ENCODE measurements around the gene NCOA1.

NCOA1 gene

DNA sequence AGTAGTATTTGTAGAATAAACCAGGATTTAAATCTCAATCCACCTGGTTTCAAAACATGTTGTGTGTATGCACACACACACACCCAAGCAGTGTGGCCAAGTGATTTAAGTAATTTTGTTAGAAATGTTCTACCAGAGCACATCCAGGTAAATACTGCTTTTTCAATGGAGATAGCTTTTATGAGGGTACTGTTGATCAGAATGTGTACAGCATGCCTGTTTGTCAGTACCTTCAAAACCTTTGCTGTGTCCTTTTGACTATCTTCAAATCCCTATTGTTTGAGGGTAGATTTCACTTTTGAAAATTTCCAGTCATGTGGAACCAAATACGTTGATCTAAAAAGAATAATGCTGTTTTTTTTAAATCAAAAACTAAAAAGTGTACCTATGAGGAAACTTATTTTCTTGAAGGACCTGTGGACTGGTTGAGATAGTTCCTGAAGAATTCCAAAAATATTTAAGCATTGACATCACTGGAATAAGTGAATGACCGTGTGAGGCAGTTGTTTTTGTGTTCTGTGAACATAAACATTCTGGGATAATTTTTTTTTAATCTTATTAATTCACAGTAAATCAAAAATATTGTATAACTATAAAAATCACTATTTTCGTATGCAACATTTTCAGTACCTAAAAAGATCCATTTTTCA lies 231.2 kb downstream of the NCOA1 start:
- ATAC-seq: no peak
- TF ChIP-seq, protein P1, sequence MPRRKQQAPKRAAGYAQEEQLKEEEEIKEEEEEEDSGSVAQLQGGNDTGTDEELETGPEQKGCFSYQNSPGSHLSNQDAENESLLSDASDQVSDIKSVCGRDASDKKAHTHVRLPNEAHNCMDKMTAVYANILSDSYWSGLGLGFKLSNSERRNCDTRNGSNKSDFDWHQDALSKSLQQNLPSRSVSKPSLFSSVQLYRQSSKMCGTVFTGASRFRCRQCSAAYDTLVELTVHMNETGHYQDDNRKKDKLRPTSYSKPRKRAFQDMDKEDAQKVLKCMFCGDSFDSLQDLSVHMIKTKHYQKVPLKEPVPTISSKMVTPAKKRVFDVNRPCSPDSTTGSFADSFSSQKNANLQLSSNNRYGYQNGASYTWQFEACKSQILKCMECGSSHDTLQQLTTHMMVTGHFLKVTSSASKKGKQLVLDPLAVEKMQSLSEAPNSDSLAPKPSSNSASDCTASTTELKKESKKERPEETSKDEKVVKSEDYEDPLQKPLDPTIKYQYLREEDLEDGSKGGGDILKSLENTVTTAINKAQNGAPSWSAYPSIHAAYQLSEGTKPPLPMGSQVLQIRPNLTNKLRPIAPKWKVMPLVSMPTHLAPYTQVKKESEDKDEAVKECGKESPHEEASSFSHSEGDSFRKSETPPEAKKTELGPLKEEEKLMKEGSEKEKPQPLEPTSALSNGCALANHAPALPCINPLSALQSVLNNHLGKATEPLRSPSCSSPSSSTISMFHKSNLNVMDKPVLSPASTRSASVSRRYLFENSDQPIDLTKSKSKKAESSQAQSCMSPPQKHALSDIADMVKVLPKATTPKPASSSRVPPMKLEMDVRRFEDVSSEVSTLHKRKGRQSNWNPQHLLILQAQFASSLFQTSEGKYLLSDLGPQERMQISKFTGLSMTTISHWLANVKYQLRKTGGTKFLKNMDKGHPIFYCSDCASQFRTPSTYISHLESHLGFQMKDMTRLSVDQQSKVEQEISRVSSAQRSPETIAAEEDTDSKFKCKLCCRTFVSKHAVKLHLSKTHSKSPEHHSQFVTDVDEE (CRISPR knock-in tag; IDR thresholded peaks at IDR 0.05): no peak
- TF ChIP-seq BACH2 (CRISPR knock-in tag; IDR thresholded peaks at IDR 0.05; ENCODE audit: borderline replicate concordance) (no peak), OSR1 (CRISPR knock-in tag; IDR thresholded peaks at IDR 0.05) (no peak), RARB (CRISPR knock-in tag; IDR thresholded peaks at IDR 0.05) (no peak), ARNTL (CRISPR knock-in tag; IDR thresholded peaks at IDR 0.05; ENCODE audit: borderline replicate concordance, low read depth) (no peak), ZNF565 (CRISPR knock-in tag; conservative IDR thresholded peaks at IDR 0.05; ENCODE audit: low read depth) (no peak), ZNF8 (CRISPR knock-in tag; IDR thresholded peaks at IDR 0.05) (no peak), ZC3H10 (CRISPR knock-in tag; IDR thresholded peaks at IDR 0.05) (no peak), ESRRG (CRISPR knock-in tag; IDR thresholded peaks at IDR 0.05) (no peak)
- TF ChIP-seq, protein P2, sequence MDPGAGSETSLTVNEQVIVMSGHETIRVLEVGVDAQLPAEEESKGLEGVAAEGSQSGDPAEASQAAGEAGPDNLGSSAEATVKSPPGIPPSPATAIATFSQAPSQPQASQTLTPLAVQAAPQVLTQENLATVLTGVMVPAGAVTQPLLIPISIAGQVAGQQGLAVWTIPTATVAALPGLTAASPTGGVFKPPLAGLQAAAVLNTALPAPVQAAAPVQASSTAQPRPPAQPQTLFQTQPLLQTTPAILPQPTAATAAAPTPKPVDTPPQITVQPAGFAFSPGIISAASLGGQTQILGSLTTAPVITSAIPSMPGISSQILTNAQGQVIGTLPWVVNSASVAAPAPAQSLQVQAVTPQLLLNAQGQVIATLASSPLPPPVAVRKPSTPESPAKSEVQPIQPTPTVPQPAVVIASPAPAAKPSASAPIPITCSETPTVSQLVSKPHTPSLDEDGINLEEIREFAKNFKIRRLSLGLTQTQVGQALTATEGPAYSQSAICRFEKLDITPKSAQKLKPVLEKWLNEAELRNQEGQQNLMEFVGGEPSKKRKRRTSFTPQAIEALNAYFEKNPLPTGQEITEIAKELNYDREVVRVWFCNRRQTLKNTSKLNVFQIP (CRISPR knock-in tag; IDR thresholded peaks at IDR 0.05; ENCODE audit: borderline replicate concordance, low read depth): no peak
- TF ChIP-seq, protein P3, sequence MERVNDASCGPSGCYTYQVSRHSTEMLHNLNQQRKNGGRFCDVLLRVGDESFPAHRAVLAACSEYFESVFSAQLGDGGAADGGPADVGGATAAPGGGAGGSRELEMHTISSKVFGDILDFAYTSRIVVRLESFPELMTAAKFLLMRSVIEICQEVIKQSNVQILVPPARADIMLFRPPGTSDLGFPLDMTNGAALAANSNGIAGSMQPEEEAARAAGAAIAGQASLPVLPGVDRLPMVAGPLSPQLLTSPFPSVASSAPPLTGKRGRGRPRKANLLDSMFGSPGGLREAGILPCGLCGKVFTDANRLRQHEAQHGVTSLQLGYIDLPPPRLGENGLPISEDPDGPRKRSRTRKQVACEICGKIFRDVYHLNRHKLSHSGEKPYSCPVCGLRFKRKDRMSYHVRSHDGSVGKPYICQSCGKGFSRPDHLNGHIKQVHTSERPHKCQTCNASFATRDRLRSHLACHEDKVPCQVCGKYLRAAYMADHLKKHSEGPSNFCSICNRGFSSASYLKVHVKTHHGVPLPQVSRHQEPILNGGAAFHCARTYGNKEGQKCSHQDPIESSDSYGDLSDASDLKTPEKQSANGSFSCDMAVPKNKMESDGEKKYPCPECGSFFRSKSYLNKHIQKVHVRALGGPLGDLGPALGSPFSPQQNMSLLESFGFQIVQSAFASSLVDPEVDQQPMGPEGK (CRISPR knock-in tag; IDR thresholded peaks at IDR 0.05; ENCODE audit: borderline replicate concordance): no peak
- TF ChIP-seq, protein P4, sequence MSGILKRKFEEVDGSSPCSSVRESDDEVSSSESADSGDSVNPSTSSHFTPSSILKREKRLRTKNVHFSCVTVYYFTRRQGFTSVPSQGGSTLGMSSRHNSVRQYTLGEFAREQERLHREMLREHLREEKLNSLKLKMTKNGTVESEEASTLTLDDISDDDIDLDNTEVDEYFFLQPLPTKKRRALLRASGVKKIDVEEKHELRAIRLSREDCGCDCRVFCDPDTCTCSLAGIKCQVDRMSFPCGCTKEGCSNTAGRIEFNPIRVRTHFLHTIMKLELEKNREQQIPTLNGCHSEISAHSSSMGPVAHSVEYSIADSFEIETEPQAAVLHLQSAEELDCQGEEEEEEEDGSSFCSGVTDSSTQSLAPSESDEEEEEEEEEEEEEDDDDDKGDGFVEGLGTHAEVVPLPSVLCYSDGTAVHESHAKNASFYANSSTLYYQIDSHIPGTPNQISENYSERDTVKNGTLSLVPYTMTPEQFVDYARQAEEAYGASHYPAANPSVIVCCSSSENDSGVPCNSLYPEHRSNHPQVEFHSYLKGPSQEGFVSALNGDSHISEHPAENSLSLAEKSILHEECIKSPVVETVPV (CRISPR knock-in tag; IDR thresholded peaks at IDR 0.05): no peak

- TF ChIP-seq, protein P5, sequence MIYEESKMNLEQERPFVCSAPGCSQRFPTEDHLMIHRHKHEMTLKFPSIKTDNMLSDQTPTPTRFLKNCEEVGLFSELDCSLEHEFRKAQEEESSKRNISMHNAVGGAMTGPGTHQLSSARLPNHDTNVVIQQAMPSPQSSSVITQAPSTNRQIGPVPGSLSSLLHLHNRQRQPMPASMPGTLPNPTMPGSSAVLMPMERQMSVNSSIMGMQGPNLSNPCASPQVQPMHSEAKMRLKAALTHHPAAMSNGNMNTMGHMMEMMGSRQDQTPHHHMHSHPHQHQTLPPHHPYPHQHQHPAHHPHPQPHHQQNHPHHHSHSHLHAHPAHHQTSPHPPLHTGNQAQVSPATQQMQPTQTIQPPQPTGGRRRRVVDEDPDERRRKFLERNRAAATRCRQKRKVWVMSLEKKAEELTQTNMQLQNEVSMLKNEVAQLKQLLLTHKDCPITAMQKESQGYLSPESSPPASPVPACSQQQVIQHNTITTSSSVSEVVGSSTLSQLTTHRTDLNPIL (CRISPR knock-in tag; IDR thresholded peaks at IDR 0.05; ENCODE audit: low read depth): no peak
- TF ChIP-seq ZNF70 (CRISPR knock-in tag; IDR thresholded peaks at IDR 0.05) (no peak), ZNF8 (CRISPR knock-in tag; IDR thresholded peaks at IDR 0.05) (no peak), ZC3H10 (CRISPR knock-in tag; IDR thresholded peaks at IDR 0.05) (no peak), TOX (CRISPR knock-in tag; IDR thresholded peaks at IDR 0.05; ENCODE audit: borderline replicate concordance) (no peak), RARB (CRISPR knock-in tag; IDR thresholded peaks at IDR 0.05) (no peak), SNAI2 (CRISPR knock-in tag; IDR thresholded peaks at IDR 0.05) (no peak), ESRRG (CRISPR knock-in tag; IDR thresholded peaks at IDR 0.05) (no peak), TCF4 (CRISPR knock-in tag; IDR thresholded peaks at IDR 0.05; ENCODE audit: borderline replicate concordance) (no peak), PPARA (CRISPR knock-in tag; IDR thresholded peaks at IDR 0.05; ENCODE audit: borderline replicate concordance) (no peak), ISL1 (CRISPR knock-in tag; IDR thresholded peaks at IDR 0.05) (no peak), ZNF565 (CRISPR knock-in tag; conservative IDR thresholded peaks at IDR 0.05; ENCODE audit: low read depth) (no peak)
- TF ChIP-seq, protein P2 (CRISPR knock-in tag; IDR thresholded peaks at IDR 0.05; ENCODE audit: borderline replicate concordance, low read depth): no peak
- TF ChIP-seq, protein P1 (CRISPR knock-in tag; IDR thresholded peaks at IDR 0.05): no peak
- TF ChIP-seq, protein P4 (CRISPR knock-in tag; IDR thresholded peaks at IDR 0.05): no peak
- no peak for ATAC-seq
Observed at GRCh38 chr2:24723191-24723590, 232.1 kb downstream of the NCOA1 start.

Data from SK-N-SH treated with all-trans-retinoic acid at 6 μM for 48 hours (cell line).